Measurements from ENCODE around the gene ZNF532.

The ZNF532 gene

DNA sequence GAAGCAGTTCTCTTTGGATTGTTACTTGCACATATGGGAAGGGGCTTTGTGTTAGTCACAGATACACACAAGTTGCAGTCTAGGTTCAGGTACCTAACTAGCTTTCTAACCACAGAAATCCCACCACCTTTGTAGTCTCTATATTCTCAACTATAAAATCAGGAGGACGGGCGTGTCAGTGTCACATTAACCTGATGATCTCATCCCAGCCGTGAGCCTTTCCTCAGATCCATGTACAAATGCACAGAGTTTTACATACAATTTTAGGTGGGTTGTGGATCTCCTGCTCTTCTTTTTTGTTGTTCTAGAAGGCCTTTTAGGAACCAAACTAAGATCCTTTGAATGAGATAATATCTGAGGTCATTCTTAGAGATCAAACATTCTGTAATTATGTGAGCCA is 94.0 kb downstream of the ZNF532 start:
- TF ChIP-seq EZH2phosphoT487 (IDR thresholded peaks at IDR 0.05; ENCODE audit: low read length) = no peak
- no peak for TF ChIP-seq EZH2 (optimal IDR thresholded peaks at IDR 0.05; ENCODE audit: low read depth, low read length)
- no peak for TF ChIP-seq CTCF (IDR thresholded peaks at IDR 0.05; ENCODE audit: low read length)
- no peak overlapping the region for H2AFZ ChIP-seq (ENCODE audit: low read length)
- H3F3A ChIP-seq (ENCODE audit: insufficient read depth, low read length) = no peaks in the 10 kb centered on the region
- H3K79me2 ChIP-seq (ENCODE audit: low read length) = no peaks in the 10 kb centered on the region
- no peak overlapping the region for H3K9ac ChIP-seq (ENCODE audit: low read length)
- no peak overlapping the region for H3K4me3 ChIP-seq (ENCODE audit: low read length)
- peaks cover 8% of the 10 kb centered on the region for H3K4me1 ChIP-seq (ENCODE audit: low read length)
- no peaks in the 10 kb centered on the region for H3K36me3 ChIP-seq (replicated peaks; ENCODE audit: insufficient read depth, low read length)
- H3K27ac ChIP-seq (ENCODE audit: low read length) = no peak overlapping the region
- H4K20me1 ChIP-seq (ENCODE audit: insufficient read depth, low read length) = no peaks in the 10 kb centered on the region
- H3K4me2 ChIP-seq (ENCODE audit: low read depth, low read length) = no peak overlapping the region
- no peaks in the 10 kb centered on the region for H3K9me3 ChIP-seq (replicated peaks; ENCODE audit: insufficient read depth, low read length)
- DNase-seq = no peak
- H3K9me2 ChIP-seq (replicated peaks; ENCODE audit: insufficient read depth, low read length) = no peaks in the 10 kb centered on the region
- H3K27me3 ChIP-seq (replicated peaks; ENCODE audit: insufficient read depth, low read length) = no peaks in the 10 kb centered on the region

DNA sequence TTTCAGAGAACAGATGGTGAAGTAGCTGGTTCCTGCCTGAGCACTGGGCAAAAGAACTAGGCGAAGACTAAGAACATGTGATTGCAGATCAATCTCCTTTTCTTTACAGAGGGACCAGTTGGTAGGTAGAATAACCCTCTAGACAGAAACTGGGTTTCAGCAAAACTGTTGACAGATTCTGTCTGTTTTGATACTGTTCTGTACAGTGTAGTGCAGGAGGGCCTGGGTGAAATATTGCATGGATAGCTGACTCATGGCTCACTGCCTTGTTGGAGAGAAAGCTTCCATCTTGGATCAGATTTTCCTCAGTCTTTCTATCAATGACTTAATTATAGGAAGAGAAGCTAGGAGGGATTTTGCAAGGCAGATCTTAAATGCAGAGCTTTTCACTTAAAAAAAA is 95.8 kb downstream of the ZNF532 start:
- H3K36me3 ChIP-seq (replicated peaks; ENCODE audit: insufficient read depth, low read length) = no peaks in the 10 kb centered on the region

GRCh38 chr18:58960946-58961722 is 96.5 kb downstream of the ZNF532 start:
- H3F3A ChIP-seq (ENCODE audit: insufficient read depth, low read length) = 0 out of 2 replicates have a peak, but pooled peaks cover 3% of the 10 kb centered on the region
- H3K9ac ChIP-seq (ENCODE audit: low read length) = no peak overlapping the region
- TF ChIP-seq EZH2 (optimal IDR thresholded peaks at IDR 0.05; ENCODE audit: low read depth, low read length) (no peak), CTCF (IDR thresholded peaks at IDR 0.05; ENCODE audit: low read length) (no peak), EZH2phosphoT487 (IDR thresholded peaks at IDR 0.05; ENCODE audit: low read length) (no peak)
- DNase-seq = no peak
- no peaks in the 10 kb centered on the region for H3K36me3 ChIP-seq (replicated peaks; ENCODE audit: insufficient read depth, low read length)
- no peak overlapping the region for H3K4me3 ChIP-seq (ENCODE audit: low read length)
- H3K27me3 ChIP-seq (replicated peaks; ENCODE audit: insufficient read depth, low read length) = no peaks in the 10 kb centered on the region
- no peaks in the 10 kb centered on the region for H3K79me2 ChIP-seq (ENCODE audit: low read length)
- H3K27ac ChIP-seq (ENCODE audit: low read length) = no peak overlapping the region
- H2AFZ ChIP-seq (ENCODE audit: low read length) = no peak overlapping the region
- H4K20me1 ChIP-seq (ENCODE audit: insufficient read depth, low read length) = no peaks in the 10 kb centered on the region
- no peaks in the 10 kb centered on the region for H3K9me2 ChIP-seq (replicated peaks; ENCODE audit: insufficient read depth, low read length)
- peaks cover 28% of the 10 kb centered on the region for H3K4me1 ChIP-seq (ENCODE audit: low read length)
- H3K9me3 ChIP-seq (replicated peaks; ENCODE audit: insufficient read depth, low read length) = no peaks in the 10 kb centered on the region
- no peak overlapping the region for H3K4me2 ChIP-seq (ENCODE audit: low read depth, low read length)

More for the DNA sequence above, 95.8 kb downstream of the ZNF532 start:
- H3K4me1 ChIP-seq (ENCODE audit: low read length) = peaks cover 22% of the 10 kb centered on the region
- H3K9ac ChIP-seq (ENCODE audit: low read length) = no peak overlapping the region
- H3K4me3 ChIP-seq (ENCODE audit: low read length) = no peak overlapping the region
- DNase-seq = no peak
- no peak overlapping the region for H3K4me2 ChIP-seq (ENCODE audit: low read depth, low read length)
- H3F3A ChIP-seq (ENCODE audit: insufficient read depth, low read length) = 0 out of 2 replicates have a peak, but pooled peaks cover 3% of the 10 kb centered on the region
- H2AFZ ChIP-seq (ENCODE audit: low read length) = no peak overlapping the region
- no peaks in the 10 kb centered on the region for H4K20me1 ChIP-seq (ENCODE audit: insufficient read depth, low read length)
- H3K79me2 ChIP-seq (ENCODE audit: low read length) = no peaks in the 10 kb centered on the region
- no peaks in the 10 kb centered on the region for H3K27me3 ChIP-seq (replicated peaks; ENCODE audit: insufficient read depth, low read length)
- no peaks in the 10 kb centered on the region for H3K9me3 ChIP-seq (replicated peaks; ENCODE audit: insufficient read depth, low read length)
- no peak overlapping the region for H3K27ac ChIP-seq (ENCODE audit: low read length)
- H3K9me2 ChIP-seq (replicated peaks; ENCODE audit: insufficient read depth, low read length) = no peaks in the 10 kb centered on the region
- TF ChIP-seq EZH2phosphoT487 (IDR thresholded peaks at IDR 0.05; ENCODE audit: low read length) = no peak
- no peak for TF ChIP-seq CTCF (IDR thresholded peaks at IDR 0.05; ENCODE audit: low read length)
- no peak for TF ChIP-seq EZH2 (optimal IDR thresholded peaks at IDR 0.05; ENCODE audit: low read depth, low read length)
